Effector CD8-positive, alpha-beta T cell (primary cell): ENCODE results near the gene CAPZA3.
"Not testable (repeated sequence)": the region's sequence is repeated elsewhere in the genome, so short reads cannot be mapped to it uniquely, and the experiment has no call there.

Experiments
- DNase-seq: peaks from one replicate; lab custom pipeline; 2025; lab: John Stamatoyannopoulos, UW

The CAPZA3 gene

DNA sequence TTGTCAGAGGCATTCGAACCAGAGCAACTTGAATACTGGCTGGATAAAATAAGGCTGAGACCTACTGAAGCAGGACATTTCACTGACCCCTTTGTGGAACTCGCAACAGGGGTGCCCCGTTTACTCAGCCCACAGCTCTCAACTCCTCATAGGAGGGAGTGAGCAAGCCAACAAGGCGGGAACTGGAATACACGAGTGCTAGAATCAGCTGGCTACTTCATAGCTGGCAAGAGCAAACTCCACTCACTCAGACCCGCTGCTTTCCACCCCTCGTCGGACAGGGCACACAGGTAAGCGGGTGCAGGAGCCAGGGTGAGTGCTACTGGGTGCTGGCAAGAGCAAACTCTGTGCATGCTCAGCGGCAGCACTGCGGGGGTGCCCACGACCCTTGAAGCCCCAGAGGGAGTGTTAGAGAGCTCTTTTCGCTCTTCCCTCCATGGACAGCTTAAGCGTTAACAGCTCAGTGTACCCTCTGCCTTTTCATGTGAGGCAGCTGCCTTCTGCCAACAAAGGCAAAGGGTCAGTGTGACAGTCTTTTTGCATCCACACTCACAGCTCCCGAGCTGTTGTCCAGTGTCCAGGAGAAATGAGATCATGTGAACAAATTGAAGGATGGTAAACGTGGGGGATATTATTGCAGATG is 15.7 kb downstream of the CAPZA3 start:
- no peak for DNase-seq

DNA sequence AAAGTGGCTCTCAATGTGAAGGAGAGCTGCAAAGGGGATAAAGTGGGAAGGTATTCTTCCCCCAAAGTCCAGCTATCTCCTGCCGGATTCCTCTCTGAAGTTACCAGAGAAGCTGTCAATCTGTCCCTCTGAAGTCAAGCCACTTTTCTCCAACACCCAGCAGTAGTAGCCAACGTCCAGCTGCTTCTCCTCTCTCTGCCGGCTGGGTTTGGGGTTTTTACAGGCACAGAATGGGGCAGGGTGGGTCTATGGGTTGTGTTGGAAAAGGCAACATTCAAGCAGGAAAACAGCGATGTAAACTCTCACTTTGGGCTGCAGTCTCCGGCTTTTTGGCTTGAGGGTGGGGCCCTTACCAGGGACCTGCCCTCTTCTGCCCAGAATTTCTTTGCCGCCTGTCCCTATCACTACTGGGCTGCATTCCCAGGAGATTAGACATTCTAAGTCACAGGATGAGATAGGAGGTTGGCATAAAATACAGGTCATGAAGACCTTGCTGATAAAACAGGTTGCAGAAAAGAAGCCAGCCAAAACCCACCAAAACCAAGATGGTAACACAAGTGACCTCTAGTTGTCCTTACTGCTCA is 16.3 kb downstream of the CAPZA3 start:
- DNase-seq, result no peak

DNA sequence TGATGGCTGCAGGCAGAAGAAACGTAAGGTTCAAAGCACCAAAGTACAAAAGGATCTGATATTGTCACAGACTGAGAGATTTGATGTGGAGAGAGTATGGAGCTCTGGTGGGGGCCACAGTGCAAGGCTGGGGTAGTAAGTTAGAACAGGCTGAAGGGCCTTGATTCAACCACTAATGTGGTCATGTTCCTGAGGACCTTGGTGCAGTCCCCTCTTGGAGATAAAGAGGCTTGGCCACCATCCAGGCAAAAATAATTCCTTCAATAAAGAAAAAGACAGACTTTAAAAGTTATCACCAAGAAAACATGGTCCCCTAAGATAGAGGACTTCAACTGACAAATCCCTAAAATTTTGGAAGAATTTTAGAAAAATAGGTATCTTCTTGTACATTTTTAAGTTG is 17.4 kb downstream of the CAPZA3 start:
- no peak for DNase-seq

DNA sequence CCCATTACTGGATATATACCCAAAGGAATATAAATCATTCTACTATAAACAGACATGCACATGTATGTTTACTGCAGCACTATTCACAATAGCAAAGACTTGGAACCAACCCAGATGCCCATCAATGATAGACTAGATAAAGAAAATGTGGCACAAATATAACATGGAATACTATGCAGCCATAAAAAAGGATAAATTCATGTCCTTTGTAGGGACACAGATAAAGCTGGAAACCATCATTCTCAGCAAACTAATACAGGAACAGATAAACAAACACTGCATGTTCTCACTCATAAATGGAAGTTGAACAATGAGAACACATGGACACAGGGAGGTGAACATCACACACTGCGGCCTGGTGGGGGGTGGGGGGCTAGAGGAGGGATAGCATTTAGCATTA is 28.6 kb downstream of the CAPZA3 start:
- not testable (repeated sequence) for DNase-seq

DNA sequence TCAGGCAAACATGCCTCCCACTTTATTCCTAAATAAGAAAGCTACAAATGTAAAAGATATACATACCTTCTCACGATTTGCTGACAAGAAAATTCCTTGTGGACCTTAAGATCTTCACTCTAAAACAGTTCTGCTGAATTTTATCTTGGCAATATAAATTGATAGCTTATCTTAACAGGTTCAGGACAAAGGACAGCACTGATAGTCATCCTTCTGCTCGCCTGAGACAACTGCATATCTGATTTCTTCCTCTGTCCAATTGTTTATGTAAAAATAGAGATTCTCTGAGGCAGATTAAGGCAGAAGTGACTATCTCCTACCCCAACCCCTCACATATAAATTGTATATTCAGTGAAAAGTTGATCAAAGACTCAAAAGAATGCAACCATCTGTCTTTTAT is 44.9 kb downstream of the CAPZA3 start:
- no peak for DNase-seq

DNA sequence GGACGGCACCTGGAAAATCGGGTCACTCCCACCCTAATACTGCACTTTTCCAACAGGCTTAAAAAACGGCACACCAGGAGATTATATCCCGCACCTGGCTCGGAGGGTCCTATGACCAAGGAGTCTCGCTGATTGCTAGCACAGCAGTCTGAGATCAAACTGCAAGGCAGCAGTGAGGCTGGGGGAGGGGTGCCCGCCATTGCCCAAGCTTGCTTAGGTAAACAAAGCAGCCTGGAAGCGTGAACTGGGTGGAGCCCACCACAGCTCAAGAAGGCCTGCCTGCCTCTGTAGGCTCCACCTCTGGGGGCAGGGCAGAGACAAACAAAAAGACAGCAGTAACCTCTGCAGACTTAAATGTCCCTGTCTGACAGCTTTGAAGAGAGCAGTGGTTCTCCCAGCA is 47.5 kb downstream of the CAPZA3 start:
- DNase-seq, result not testable (repeated sequence)
